Activated CD8-positive, alpha-beta memory T cell treated with anti-CD3 and anti-CD28 coated beads for 4 hours (primary cell): ENCODE measurements around the gene NEO1.

Experiments
- DNase-seq, 2 donors: peaks; one replicate each; pipeline ENCODE4 v3.0.0-alpha.2; 2020; ENCODE audit warnings: low read depth in 2 of 2

The NEO1 gene

GRCh38 chr15:73354241-73354640 is 302.0 kb downstream of the NEO1 start:
- DNase-seq: no peak
